Naive B cell (primary cell): ENCODE measurements around the gene ADAMTS19. TPM values are rescaled to one million over a fixed set of nuclear protein-coding genes. Genes with fewer than 3 reads are reported as not detected.
A peak's percentile ranks its signal among the peaks of the same experiment; 100 is the strongest.

Experiments used
- ATAC-seq, 2 donors: fragments of 150-1000 bp; cut with Tn5 transposase; 2 replicates each; pipeline ENCODE4 v1.10.0; 2021; ENCODE audit warnings: low read depth in 2 of 2, mild to moderate bottlenecking in 2 of 2, moderate library complexity in 2 of 2
- DNase-seq: peaks from one replicate; pipeline ENCODE4 v3.0.0; 2022
- H3K27ac Mint-ChIP-seq, 6 donors: one replicate each; pipeline ENCODE4 v1.8.0; 2020 to 2022; ENCODE audit warnings: mild to moderate bottlenecking in 6 of 6, mixed read lengths in 6 of 6, moderate library complexity in 5 of 6, inconsistent platforms in 2 of 6
- H3K27me3 Mint-ChIP-seq, 3 donors: one replicate each; pipeline ENCODE4 v1.8.0; 2021 to 2022; ENCODE audit warnings: mixed read lengths in 3 of 3, mild to moderate bottlenecking in 1 of 3
- H3K36me3 Mint-ChIP-seq, 2 donors: one replicate each; pipeline ENCODE4 v1.8.0; 2020 to 2022; ENCODE audit warnings: mixed read lengths in 2 of 2, inconsistent platforms in 1 of 2, mild to moderate bottlenecking in 1 of 2
- H3K4me1 Mint-ChIP-seq, 3 donors: one replicate each; pipeline ENCODE4 v1.8.0; 2020 to 2022; ENCODE audit warnings: mixed read lengths in 3 of 3, inconsistent platforms in 1 of 3, mild to moderate bottlenecking in 1 of 3, moderate library complexity in 1 of 3
- H3K4me3 Mint-ChIP-seq, 8 donors: one replicate each; pipeline ENCODE4 v1.8.0; 2020 to 2022; ENCODE audit warnings: mild to moderate bottlenecking in 8 of 8, mixed read lengths in 8 of 8, moderate library complexity in 8 of 8, inconsistent platforms in 2 of 8
- H3K9me3 Mint-ChIP-seq, 7 donors: one replicate each; pipeline ENCODE4 v1.8.0; 2020 to 2022; ENCODE audit warnings: mixed read lengths in 7 of 7, mild to moderate bottlenecking in 5 of 7, inconsistent platforms in 2 of 7, moderate library complexity in 1 of 7
- polyA plus RNA-seq, 6 donors: library from polyadenylated mRNA; unstranded; fragments of 300-500 nt; fragmentation: Illumina TruSeq; gene quantifications; one replicate each; pipeline ENCODE4 v1.2.3, GENCODE V29; 2021; ENCODE audit warnings: low read depth in 6 of 6

ADAMTS19 gene
- polyA plus RNA-seq, 6 donors from 2014 or later, result not detected

GRCh38 chr5:129746876-129747275 is 286.8 kb downstream of the ADAMTS19 start:
- no peak overlapping the region for H3K4me3 Mint-ChIP-seq
- peaks cover 0 to 3% (median 0%) of the 10 kb centered on the region in 7 donors for H3K9me3 Mint-ChIP-seq

DNA sequence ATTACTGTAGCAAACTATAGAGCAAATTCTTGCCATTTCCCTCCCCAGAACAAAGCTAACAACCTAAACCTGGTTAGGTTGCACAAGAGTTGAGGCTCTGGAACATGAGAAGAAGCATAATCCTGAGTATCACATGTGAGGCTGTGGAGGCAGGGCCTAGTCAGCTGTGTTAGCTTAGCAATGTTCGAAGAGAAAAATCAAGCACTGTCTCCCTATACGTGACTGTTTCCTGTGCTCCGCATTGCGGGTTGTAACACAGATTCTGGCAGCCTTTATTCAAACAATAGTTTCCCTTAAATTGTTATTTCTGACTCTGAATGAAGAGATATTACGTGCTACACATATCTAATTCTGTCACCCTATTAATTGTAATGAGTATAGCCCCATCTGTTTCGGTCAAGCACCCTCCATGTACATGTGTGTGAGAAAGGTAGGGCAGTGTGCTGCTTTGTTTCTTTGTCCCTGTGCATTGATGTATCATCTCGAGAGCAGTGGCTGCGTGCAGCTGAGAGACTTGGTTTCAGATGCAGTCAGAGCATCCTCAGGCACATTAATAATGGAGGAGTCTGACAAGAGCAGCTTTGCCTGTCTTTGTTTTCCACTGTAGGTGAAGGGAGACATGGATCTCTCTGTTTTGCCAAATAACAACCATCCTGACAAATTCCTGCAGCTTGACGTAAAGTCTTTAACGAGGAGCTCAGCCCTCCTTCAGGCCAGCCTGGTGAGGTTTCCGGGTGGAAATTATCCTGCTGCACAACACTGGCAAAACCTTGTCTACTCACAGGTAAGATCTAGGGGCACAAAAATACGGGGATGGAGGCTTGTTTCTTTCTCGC is 287.7 kb downstream of the ADAMTS19 start, which contains the start of gene MINAR2:
Gene MINAR2, plus strand, starts transcription at position 523 of the 836 bp plus-strand sequence. Its CDS starts 97 bp downstream, at position 620.
- no peak for DNase-seq
- peaks cover 0 to 7% (median 0%) of the 10 kb centered on the region in 7 donors for H3K9me3 Mint-ChIP-seq
- no peaks in the 10 kb centered on the region for H3K36me3 Mint-ChIP-seq
- no peak within 1 kb of the TSS for H3K4me3 Mint-ChIP-seq
- no peak within 1 kb of the TSS for H3K27ac Mint-ChIP-seq
- H3K4me1 Mint-ChIP-seq, result no peaks in the 10 kb centered on the region
- no peaks in the 10 kb centered on the region for H3K27me3 Mint-ChIP-seq
- ATAC-seq, result no peak

More at GRCh38 chr5:129746876-129747275, 286.8 kb downstream of the ADAMTS19 start:
- Mint-ChIP-seq H3K27ac (no peak overlapping the region), H3K27me3 (no peaks in the 10 kb centered on the region), H3K36me3 (no peaks in the 10 kb centered on the region), H3K4me1 (no peaks in the 10 kb centered on the region)
- no peak for ATAC-seq
- no peak for DNase-seq

GRCh38 chr5:129748913-129749880 is 289.1 kb downstream of the ADAMTS19 start:
- Mint-ChIP-seq H3K36me3 (no peaks in the 10 kb centered on the region), H3K27me3 (no peaks in the 10 kb centered on the region), H3K27ac (no peak overlapping the region), H3K4me1 (no peaks in the 10 kb centered on the region), H3K9me3 (peaks cover 0 to 7% (median 0%) of the 10 kb centered on the region in 7 donors), H3K4me3 (no peak overlapping the region)
- ATAC-seq (no peak), DNase-seq (no peak)

GRCh38 chr5:129760636-129761325 is 300.7 kb downstream of the ADAMTS19 start:
- ATAC-seq (no peak), DNase-seq (no peak)
- H3K4me1 Mint-ChIP-seq, result no peaks in the 10 kb centered on the region
- H3K27ac Mint-ChIP-seq, result no peak overlapping the region
- H3K4me3 Mint-ChIP-seq, result no peak overlapping the region
- H3K27me3 Mint-ChIP-seq, result peaks cover 0 to 8% (median 0%) of the 10 kb centered on the region in 3 donors
- no peaks in the 10 kb centered on the region for H3K36me3 Mint-ChIP-seq
- H3K9me3 Mint-ChIP-seq, result no peaks in the 10 kb centered on the region

- Mint-ChIP-seq H3K27ac (no peak overlapping the region), H3K36me3 (no peaks in the 10 kb centered on the region), H3K4me3 (no peak overlapping the region), H3K4me1 (no peaks in the 10 kb centered on the region), H3K27me3 (no peaks in the 10 kb centered on the region), H3K9me3 (no peaks in the 10 kb centered on the region)
- no peak for DNase-seq
- no peak for ATAC-seq
Measured at GRCh38 chr5:129763651-129764050, 303.6 kb downstream of the ADAMTS19 start.

DNA sequence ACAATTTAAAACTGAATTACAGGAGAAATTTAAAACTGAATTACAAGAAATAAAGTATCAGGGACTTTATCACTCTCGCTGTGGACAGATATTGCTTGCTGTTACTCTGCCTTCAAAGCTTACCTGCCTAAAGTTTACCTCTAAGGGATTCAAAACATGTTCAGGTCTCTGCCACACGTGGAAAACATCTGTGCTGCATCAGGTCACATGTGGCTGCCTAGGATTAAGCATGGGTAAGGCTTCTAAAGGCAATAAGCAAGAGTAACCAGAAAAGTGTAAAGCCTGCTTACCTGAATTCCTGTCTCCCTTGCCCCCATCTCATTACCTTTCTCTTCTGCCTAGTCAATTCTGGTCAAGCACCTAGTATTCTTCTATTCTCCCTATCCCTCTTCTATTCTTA is 306.7 kb downstream of the ADAMTS19 start:
- Mint-ChIP-seq H3K36me3 (no peaks in the 10 kb centered on the region), H3K4me3 (no peak overlapping the region), H3K4me1 (peaks cover 0 to 2% (median 0%) of the 10 kb centered on the region in 3 donors), H3K9me3 (no peaks in the 10 kb centered on the region), H3K27me3 (no peaks in the 10 kb centered on the region), H3K27ac (no peak overlapping the region)
- DNase-seq, result no peak
- ATAC-seq, result no peak

- peak; percentile 31 for DNase-seq
- peaks cover 0 to 2% (median 0%) of the 10 kb centered on the region in 3 donors for H3K4me1 Mint-ChIP-seq
- no peaks in the 10 kb centered on the region for H3K9me3 Mint-ChIP-seq
- peaks cover 0 to 2% (median 0%) of the 10 kb centered on the region in 3 donors for H3K27me3 Mint-ChIP-seq
- ATAC-seq, result peak; percentile 34 to 53
- no peaks in the 10 kb centered on the region for H3K36me3 Mint-ChIP-seq
- H3K4me3 Mint-ChIP-seq, result no peak overlapping the region
- no peak overlapping the region for H3K27ac Mint-ChIP-seq
Measured at GRCh38 chr5:129767927-129768380, 307.9 kb downstream of the ADAMTS19 start.

- Mint-ChIP-seq H3K4me1 (peaks cover 0 to 2% (median 0%) of the 10 kb centered on the region in 3 donors), H3K27me3 (peaks cover 0 to 7% (median 6%) of the 10 kb centered on the region in 3 donors), H3K4me3 (no peak overlapping the region), H3K27ac (peak overlapping the region in 1 of 6 donors; percentile 69), H3K36me3 (no peaks in the 10 kb centered on the region), H3K9me3 (no peaks in the 10 kb centered on the region)
- ATAC-seq (no peak), DNase-seq (no peak)
Measured at GRCh38 chr5:129768735-129769134, 308.6 kb downstream of the ADAMTS19 start.

- no peak for ATAC-seq
- H3K27me3 Mint-ChIP-seq, result peaks cover 0 to 7% (median 6%) of the 10 kb centered on the region in 3 donors
- peak overlapping the region in 1 of 6 donors; percentile 31 for H3K27ac Mint-ChIP-seq
- no peaks in the 10 kb centered on the region for H3K9me3 Mint-ChIP-seq
- peaks cover 0 to 2% (median 0%) of the 10 kb centered on the region in 3 donors for H3K4me1 Mint-ChIP-seq
- no peak for DNase-seq
- H3K36me3 Mint-ChIP-seq, result no peaks in the 10 kb centered on the region
- H3K4me3 Mint-ChIP-seq, result no peak overlapping the region
Measured at GRCh38 chr5:129770024-129770820, 310.1 kb downstream of the ADAMTS19 start.

DNA sequence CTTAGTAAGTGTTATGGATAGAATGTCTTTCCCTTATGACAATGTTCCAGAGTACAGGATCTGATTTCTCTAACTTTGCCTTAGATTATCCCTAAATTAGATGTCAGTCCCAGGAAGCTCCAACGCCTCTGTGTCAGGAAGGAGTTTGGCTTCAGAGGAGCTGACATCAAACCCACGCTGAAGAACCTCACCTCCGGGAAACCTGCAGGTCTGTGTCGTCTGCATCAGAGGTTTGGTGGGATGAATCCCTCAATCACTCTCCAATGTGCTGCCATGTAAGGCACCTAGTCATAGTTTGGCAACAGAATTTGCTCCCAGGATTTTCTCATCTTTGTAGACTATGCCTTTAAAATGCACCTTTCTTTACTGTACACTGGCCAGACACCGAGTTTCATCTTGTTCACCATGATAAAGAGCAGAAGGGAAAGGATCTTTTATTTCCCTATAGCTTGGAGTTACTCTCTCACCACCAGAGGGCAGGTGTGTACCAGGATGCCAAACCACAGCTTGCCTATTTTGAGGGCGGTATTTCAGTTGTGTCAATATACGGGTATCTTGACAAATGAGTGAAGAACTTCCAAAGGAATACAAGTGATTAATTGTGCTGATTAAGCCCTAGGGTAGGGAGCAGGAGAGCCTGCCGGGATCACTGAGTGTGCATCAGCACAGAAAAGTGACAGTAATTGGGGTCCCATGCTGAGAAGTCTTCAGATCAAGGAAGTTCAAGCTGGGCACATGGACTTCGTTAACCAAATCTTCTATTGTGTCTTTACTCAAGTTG is 311.1 kb downstream of the ADAMTS19 start:
- H3K4me1 Mint-ChIP-seq, result peaks cover 0 to 2% (median 0%) of the 10 kb centered on the region in 3 donors
- no peak for ATAC-seq
- no peak overlapping the region for H3K4me3 Mint-ChIP-seq
- DNase-seq, result peak; percentile 23
- H3K27ac Mint-ChIP-seq, result no peak overlapping the region
- H3K27me3 Mint-ChIP-seq, result peaks cover 0 to 7% (median 6%) of the 10 kb centered on the region in 3 donors
- no peaks in the 10 kb centered on the region for H3K36me3 Mint-ChIP-seq
- H3K9me3 Mint-ChIP-seq, result no peaks in the 10 kb centered on the region

GRCh38 chr5:129773376-129773775 is 313.3 kb downstream of the ADAMTS19 start:
- no peak for ATAC-seq
- no peak overlapping the region for H3K27ac Mint-ChIP-seq

More at GRCh38 chr5:129773376-129773775, 313.3 kb downstream of the ADAMTS19 start:
- H3K9me3 Mint-ChIP-seq, result no peaks in the 10 kb centered on the region
- H3K27me3 Mint-ChIP-seq, result peaks cover 0 to 7% (median 6%) of the 10 kb centered on the region in 3 donors
- H3K4me3 Mint-ChIP-seq, result no peak overlapping the region
- DNase-seq, result no peak
- H3K4me1 Mint-ChIP-seq, result peaks cover 0 to 2% (median 0%) of the 10 kb centered on the region in 3 donors
- H3K36me3 Mint-ChIP-seq, result no peaks in the 10 kb centered on the region
